ENCODE results near the gene AQP7. TPM values are rescaled to one million over a fixed set of nuclear protein-coding genes. Genes with fewer than 3 reads are reported as not detected.
"Not testable (repeated sequence)": the region's sequence is repeated elsewhere in the genome, so short reads cannot be mapped to it uniquely, and the experiment has no call there.

Gene AQP7
- total RNA-seq, 1 experiment from 2014 or later, result 0.59 TPM

DNA sequence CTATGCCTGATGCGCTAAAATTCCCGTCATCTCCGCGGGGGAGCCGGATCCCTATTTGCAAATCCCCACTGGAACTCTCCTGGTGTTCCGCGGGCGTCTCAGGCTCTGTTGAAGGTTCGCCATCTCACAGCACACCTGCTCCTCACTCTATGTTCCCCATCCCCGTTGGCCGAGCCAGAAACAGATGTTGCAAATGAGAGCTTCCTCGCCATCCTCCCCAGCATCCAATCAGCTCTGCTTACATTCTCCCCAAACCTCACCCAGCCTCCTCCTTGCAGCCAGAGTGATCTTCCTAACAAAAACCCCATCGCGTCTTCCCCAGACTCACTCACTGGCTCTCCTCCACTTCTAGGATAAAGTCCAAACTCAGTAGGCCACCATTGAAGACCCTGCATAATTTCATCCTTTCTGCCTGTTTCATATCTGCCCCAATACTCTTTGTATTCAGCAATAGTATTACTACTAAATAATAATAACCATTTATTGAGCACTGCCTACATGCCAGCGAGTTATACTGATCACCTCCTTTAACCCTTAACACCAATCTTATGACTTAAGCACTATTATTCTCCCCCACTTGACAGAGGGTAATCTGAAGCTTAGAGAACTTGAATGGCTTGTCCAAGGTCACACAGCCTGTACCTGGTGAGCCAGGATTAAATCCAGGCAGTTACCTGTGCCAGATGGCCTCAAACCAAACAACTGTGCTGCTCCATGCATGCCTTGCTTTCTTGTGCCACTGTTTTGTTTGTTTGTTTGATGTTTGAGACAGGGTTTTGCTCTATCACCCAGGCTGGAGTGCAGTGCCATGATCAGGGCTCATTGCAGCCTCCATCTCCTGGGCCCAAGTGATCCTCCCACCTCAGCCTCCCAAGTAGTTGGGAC, 14.0 kb downstream of the AQP7 start:
- CTCF ChIA-PET, result no interaction called here

DNA sequence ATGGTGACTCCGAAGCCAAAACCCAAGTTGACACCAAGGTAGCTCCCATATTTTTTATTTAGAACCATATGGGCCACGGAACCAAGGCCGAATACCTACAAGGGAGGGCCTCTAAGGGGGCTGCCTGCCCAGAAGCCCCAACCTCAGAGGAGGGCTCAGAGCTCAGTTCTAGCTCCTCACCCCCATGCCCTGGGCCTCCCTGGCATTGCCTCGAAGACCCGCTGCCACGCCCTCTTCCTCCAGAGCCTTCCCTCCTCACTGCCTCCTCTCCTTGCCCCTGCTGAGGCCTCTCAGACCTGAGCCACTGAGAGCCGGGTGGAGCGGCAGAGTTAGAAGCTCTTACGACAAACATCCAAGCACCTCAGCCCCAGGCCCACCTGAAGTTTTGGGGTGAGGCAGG, 15.4 kb downstream of the AQP7 start:
- H2AFZ ChIP-seq; CTCF ChIA-PET; H3F3A ChIP-seq (ENCODE audit: insufficient read depth, low read depth); intact Hi-C loops (cut with micrococcal nuclease; ENCODE audit: unreplicated experiment); H3K36me3 ChIP-seq (ENCODE audit: low read depth); H3K27ac ChIP-seq; BruUV-seq (replicated peaks); H3K79me2 ChIP-seq (ENCODE audit: low read depth); H3K9me2 ChIP-seq (ENCODE audit: insufficient read depth); H4K20me1 ChIP-seq (ENCODE audit: insufficient read depth); POLR2A ChIA-PET (ENCODE audit: unreplicated experiment); H3K9me3 ChIP-seq (ENCODE audit: insufficient read depth, low read depth); H3K27me3 ChIP-seq (ENCODE audit: insufficient read depth, low read depth); DNase-seq; H3K4me2 ChIP-seq; H3K4me3 ChIP-seq: not testable (repeated sequence)
- peaks cover 10% of the 10 kb centered on the region for H3K4me1 ChIP-seq (replicated peaks; ENCODE audit: insufficient read depth)

More for the DNA sequence above, 14.0 kb downstream of the AQP7 start:
- Histone ChIP-seq H3K79me2 (ENCODE audit: low read depth) (no peaks in the 10 kb centered on the region), H3K36me3 (ENCODE audit: low read depth) (no peaks in the 10 kb centered on the region), H3K4me3 (no peak overlapping the region), H4K20me1 (ENCODE audit: insufficient read depth) (no peaks in the 10 kb centered on the region), H3K4me1 (replicated peaks; ENCODE audit: insufficient read depth) (peaks cover 12% of the 10 kb centered on the region), H3K9me2 (ENCODE audit: insufficient read depth) (no peaks in the 10 kb centered on the region), H2AFZ (no peak overlapping the region), H3K27me3 (ENCODE audit: insufficient read depth, low read depth) (no peaks in the 10 kb centered on the region), H3K4me2 (no peak overlapping the region), H3K27ac (no peak overlapping the region), H3K9me3 (ENCODE audit: insufficient read depth, low read depth) (no peaks in the 10 kb centered on the region), H3F3A (ENCODE audit: insufficient read depth, low read depth) (peaks cover 7% of the 10 kb centered on the region; the same call in 1 of the 2 replicates)
- no TSS peak for BruUV-seq (replicated peaks)
- intact Hi-C loops (cut with micrococcal nuclease; ENCODE audit: unreplicated experiment), result no loop called here
- POLR2A ChIA-PET (ENCODE audit: unreplicated experiment), result no interaction called here
- DNase-seq, result no peak
- TF ChIP-seq, protein P1, sequence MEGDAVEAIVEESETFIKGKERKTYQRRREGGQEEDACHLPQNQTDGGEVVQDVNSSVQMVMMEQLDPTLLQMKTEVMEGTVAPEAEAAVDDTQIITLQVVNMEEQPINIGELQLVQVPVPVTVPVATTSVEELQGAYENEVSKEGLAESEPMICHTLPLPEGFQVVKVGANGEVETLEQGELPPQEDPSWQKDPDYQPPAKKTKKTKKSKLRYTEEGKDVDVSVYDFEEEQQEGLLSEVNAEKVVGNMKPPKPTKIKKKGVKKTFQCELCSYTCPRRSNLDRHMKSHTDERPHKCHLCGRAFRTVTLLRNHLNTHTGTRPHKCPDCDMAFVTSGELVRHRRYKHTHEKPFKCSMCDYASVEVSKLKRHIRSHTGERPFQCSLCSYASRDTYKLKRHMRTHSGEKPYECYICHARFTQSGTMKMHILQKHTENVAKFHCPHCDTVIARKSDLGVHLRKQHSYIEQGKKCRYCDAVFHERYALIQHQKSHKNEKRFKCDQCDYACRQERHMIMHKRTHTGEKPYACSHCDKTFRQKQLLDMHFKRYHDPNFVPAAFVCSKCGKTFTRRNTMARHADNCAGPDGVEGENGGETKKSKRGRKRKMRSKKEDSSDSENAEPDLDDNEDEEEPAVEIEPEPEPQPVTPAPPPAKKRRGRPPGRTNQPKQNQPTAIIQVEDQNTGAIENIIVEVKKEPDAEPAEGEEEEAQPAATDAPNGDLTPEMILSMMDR (conservative IDR thresholded peaks at IDR 0.05), result no peak
- TF ChIP-seq EZH2 (IDR thresholded peaks at IDR 0.05; ENCODE audit: low read depth), result no peak

DNA sequence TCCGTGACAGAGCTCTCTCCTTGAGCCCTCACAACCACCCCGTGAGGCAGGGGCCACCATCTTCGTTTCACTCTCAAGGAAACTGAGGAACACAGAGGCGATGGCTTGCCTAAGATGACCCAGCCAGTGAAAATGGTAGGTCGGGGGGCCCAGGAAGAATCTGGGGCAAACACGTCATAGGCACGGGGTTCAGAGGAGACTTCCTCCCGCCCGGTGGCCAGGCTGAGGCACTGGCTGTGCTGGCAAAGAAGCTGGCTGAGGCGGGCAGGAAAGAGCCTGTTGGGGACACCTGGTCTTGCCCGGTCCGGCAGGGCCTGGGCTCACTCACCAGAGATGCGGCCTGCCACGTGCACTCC, 15.7 kb downstream of the AQP7 start:
- CTCF ChIA-PET, result not testable (repeated sequence)

DNA sequence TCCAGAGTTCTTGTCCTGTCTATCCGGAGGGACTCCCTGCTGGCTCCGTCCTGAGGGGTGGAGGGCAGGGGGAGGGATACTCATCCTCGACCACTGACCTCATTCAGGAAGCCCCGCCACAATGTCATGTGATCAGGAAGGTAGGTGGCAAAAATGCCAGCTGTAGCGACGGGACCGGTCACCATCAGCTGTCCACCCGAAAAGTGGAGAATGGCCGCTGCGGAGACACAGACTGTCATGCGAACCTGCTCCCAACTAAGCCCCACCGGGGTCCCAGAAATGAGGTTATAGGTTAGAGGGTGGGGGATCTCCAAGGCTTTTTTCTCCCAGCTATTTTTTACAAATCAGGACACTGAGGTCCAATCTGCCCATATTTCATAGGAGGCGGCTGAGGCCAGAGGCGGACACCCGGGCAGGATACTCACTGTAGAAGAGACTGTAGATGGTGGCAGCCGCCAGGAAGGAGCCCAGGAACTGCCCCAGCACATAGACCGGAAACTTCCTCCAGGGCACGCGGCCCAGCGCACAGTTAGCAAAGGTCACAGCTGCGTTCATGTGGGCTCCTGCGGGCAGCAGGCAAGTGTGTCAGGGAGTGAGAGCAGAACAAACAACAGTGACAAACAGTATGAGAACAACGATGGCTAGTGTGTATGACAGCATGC, 16.3 kb downstream of the AQP7 start:
- BruUV-seq (replicated peaks); H3K27me3 ChIP-seq (ENCODE audit: insufficient read depth, low read depth); H3F3A ChIP-seq (ENCODE audit: insufficient read depth, low read depth); intact Hi-C loops (cut with micrococcal nuclease; ENCODE audit: unreplicated experiment); DNase-seq; H3K4me1 ChIP-seq (replicated peaks; ENCODE audit: insufficient read depth); H3K36me3 ChIP-seq (ENCODE audit: low read depth); H2AFZ ChIP-seq; POLR2A ChIA-PET (ENCODE audit: unreplicated experiment); H3K27ac ChIP-seq; H3K4me2 ChIP-seq; H3K9me3 ChIP-seq (ENCODE audit: insufficient read depth, low read depth); H3K4me3 ChIP-seq; H3K79me2 ChIP-seq (ENCODE audit: low read depth); H3K9me2 ChIP-seq (ENCODE audit: insufficient read depth); H4K20me1 ChIP-seq (ENCODE audit: insufficient read depth); CTCF ChIA-PET: not testable (repeated sequence)

More for the DNA sequence above, 15.7 kb downstream of the AQP7 start:
- H4K20me1 ChIP-seq (ENCODE audit: insufficient read depth); H3K27me3 ChIP-seq (ENCODE audit: insufficient read depth, low read depth); H3K79me2 ChIP-seq (ENCODE audit: low read depth); intact Hi-C loops (cut with micrococcal nuclease; ENCODE audit: unreplicated experiment); H2AFZ ChIP-seq; BruUV-seq (replicated peaks); H3K27ac ChIP-seq; H3K4me1 ChIP-seq (replicated peaks; ENCODE audit: insufficient read depth); DNase-seq; H3K4me3 ChIP-seq; H3F3A ChIP-seq (ENCODE audit: insufficient read depth, low read depth); H3K36me3 ChIP-seq (ENCODE audit: low read depth); POLR2A ChIA-PET (ENCODE audit: unreplicated experiment); H3K9me2 ChIP-seq (ENCODE audit: insufficient read depth); H3K9me3 ChIP-seq (ENCODE audit: insufficient read depth, low read depth); H3K4me2 ChIP-seq: not testable (repeated sequence)

DNA sequence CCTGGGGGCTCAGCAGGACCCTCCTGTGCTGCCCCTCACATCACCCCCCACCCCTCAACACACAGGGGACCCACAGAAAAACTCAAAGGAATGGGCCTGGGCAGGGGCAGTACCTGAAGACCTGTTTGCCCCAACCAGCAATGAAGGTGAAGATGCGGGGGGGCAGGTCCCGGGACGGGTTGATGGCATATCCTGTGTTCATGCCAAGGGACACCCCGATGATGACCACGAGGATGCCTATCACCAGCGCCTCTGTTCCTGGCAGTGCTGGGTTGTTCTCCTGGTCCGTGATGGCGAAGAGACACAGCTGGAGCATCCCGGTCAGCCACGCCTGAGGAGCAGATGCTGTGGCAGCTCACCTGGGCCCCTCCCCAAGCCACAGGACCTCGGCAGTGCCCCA, 16.8 kb downstream of the AQP7 start:
- H2AFZ ChIP-seq; H3K4me1 ChIP-seq (replicated peaks; ENCODE audit: insufficient read depth); BruUV-seq (replicated peaks); H3K27ac ChIP-seq; H3K4me3 ChIP-seq; H4K20me1 ChIP-seq (ENCODE audit: insufficient read depth); H3K9me3 ChIP-seq (ENCODE audit: insufficient read depth, low read depth); DNase-seq; H3K79me2 ChIP-seq (ENCODE audit: low read depth); H3K9me2 ChIP-seq (ENCODE audit: insufficient read depth); H3K4me2 ChIP-seq; CTCF ChIA-PET; intact Hi-C loops (cut with micrococcal nuclease; ENCODE audit: unreplicated experiment); H3F3A ChIP-seq (ENCODE audit: insufficient read depth, low read depth); H3K36me3 ChIP-seq (ENCODE audit: low read depth); POLR2A ChIA-PET (ENCODE audit: unreplicated experiment); H3K27me3 ChIP-seq (ENCODE audit: insufficient read depth, low read depth): not testable (repeated sequence)

DNA sequence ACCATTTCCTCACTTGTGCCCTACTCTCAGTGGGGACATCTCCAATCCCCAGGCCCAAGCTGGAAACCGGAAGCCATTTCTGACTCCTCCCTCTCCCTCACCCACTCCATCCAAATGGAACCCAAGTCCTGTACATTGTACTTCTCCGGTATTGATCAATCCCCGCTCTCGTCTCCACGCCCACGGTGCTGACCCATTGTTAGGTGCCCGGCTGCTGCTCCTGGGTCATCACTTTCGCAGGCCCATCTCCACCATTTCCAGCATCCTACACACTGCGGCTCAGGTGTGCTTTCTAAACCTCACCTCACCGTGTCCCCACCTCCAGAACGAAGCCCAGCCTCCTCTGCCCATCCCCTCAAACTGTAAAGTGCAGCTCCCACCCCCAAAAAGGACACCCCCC, 19.0 kb downstream of the AQP7 start:
- H3K4me2 ChIP-seq; H3K4me1 ChIP-seq (replicated peaks; ENCODE audit: insufficient read depth); BruUV-seq (replicated peaks); H3K27ac ChIP-seq; POLR2A ChIA-PET (ENCODE audit: unreplicated experiment); H2AFZ ChIP-seq; intact Hi-C loops (cut with micrococcal nuclease; ENCODE audit: unreplicated experiment); H3K79me2 ChIP-seq (ENCODE audit: low read depth); H3K9me3 ChIP-seq (ENCODE audit: insufficient read depth, low read depth); H3F3A ChIP-seq (ENCODE audit: insufficient read depth, low read depth); H3K27me3 ChIP-seq (ENCODE audit: insufficient read depth, low read depth); H3K9me2 ChIP-seq (ENCODE audit: insufficient read depth); H4K20me1 ChIP-seq (ENCODE audit: insufficient read depth); H3K36me3 ChIP-seq (ENCODE audit: low read depth); CTCF ChIA-PET; H3K4me3 ChIP-seq; DNase-seq: not testable (repeated sequence)
